NCI-H1417 (cell line): ENCODE results near the gene TP53TG5.
"Not testable (repeated sequence)": the region's sequence is repeated elsewhere in the genome, so short reads cannot be mapped to it uniquely, and the experiment has no call there.

Experiments used
- DNase-seq, 3 experiments: peaks; one replicate each; lab custom pipeline; 2025; lab: John Stamatoyannopoulos, UW

Gene TP53TG5

GRCh38 chr20:45366631-45367030, 11.5 kb downstream of the TP53TG5 start:
- DNase-seq = no peak

GRCh38 chr20:45366192-45366591, 11.9 kb downstream of the TP53TG5 start:
- no peak for DNase-seq

GRCh38 chr20:45365444-45365970, 12.6 kb downstream of the TP53TG5 start:
- no peak for DNase-seq

GRCh38 chr20:45363611-45364492, 14.3 kb downstream of the TP53TG5 start:
- no peak for DNase-seq

GRCh38 chr20:45362804-45363610, 15.1 kb downstream of the TP53TG5 start, which contains the start of gene SYS1:
TSS of gene SYS1 (plus strand) at chr20:45363156. CDS start at chr20:45363532, 376 bp downstream.
- peak; percentile 98 to 100 (median 99) for DNase-seq

- no peak for DNase-seq
Measured at GRCh38 chr20:45361793-45362192, 16.3 kb downstream of the TP53TG5 start.

- DNase-seq = no peak
Measured at GRCh38 chr20:45359406-45360148, 18.5 kb downstream of the TP53TG5 start.

GRCh38 chr20:45359069-45359405, 19.1 kb downstream of the TP53TG5 start:
- DNase-seq = no peak

- no peak for DNase-seq
Measured at GRCh38 chr20:45358282-45359068, 19.6 kb downstream of the TP53TG5 start.

- no peak for DNase-seq
Measured at GRCh38 chr20:45355209-45356084, 22.7 kb downstream of the TP53TG5 start.

- no peak for DNase-seq
Measured at GRCh38 chr20:45354423-45355208, 23.5 kb downstream of the TP53TG5 start.

GRCh38 chr20:45353746-45354145, 24.4 kb downstream of the TP53TG5 start:
- DNase-seq = no peak

- no peak for DNase-seq
Measured at GRCh38 chr20:45352729-45353128, 25.4 kb downstream of the TP53TG5 start.

GRCh38 chr20:45350795-45351194, 27.3 kb downstream of the TP53TG5 start:
- not testable (repeated sequence) for DNase-seq

- DNase-seq = no peak
Measured at GRCh38 chr20:45350217-45350616, 27.9 kb downstream of the TP53TG5 start.

GRCh38 chr20:45347936-45348778, 30.0 kb downstream of the TP53TG5 start, which contains the start of gene SDC4:
TSS of gene SDC4 (minus strand) at chr20:45348424. CDS start at chr20:45348384, 40 bp downstream.
- DNase-seq = peak in 2 of 3 experiments; percentile 64 to 69

- DNase-seq = no peak
Measured at GRCh38 chr20:45347297-45347935, 30.7 kb downstream of the TP53TG5 start.

- DNase-seq = no peak
Measured at GRCh38 chr20:45346851-45347250, 31.3 kb downstream of the TP53TG5 start.
